ENCODE measurements around the gene CD99L2.

Gene CD99L2

GRCh38 chrX:150907474-150907873 lies 9.0 kb upstream of the CD99L2 start:
- Histone ChIP-seq H3K4me1 (ENCODE audit: insufficient read depth, poor library complexity, severe bottlenecking) (no peaks in the 10 kb centered on the region), H3K9me3 (ENCODE audit: severe bottlenecking) (no peaks in the 10 kb centered on the region), H3K27me3 (ENCODE audit: insufficient read depth, poor library complexity, severe bottlenecking) (no peaks in the 10 kb centered on the region), H3K4me3 (ENCODE audit: severe bottlenecking) (no peak overlapping the region), H3K27ac (ENCODE audit: poor library complexity, severe bottlenecking) (no peak overlapping the region), H3K36me3 (ENCODE audit: low read depth) (no peaks in the 10 kb centered on the region)
- no peak for DNase-seq (ENCODE audit: low spot score)
- no peak for TF ChIP-seq CTCF (IDR thresholded peaks at IDR 0.05; ENCODE audit: poor library complexity, severe bottlenecking)
- ATAC-seq (ENCODE audit: low read depth) = no peak

- ATAC-seq (ENCODE audit: low read depth) (no peak), DNase-seq (ENCODE audit: low spot score) (no peak)
- Histone ChIP-seq H3K9me3 (ENCODE audit: severe bottlenecking) (no peaks in the 10 kb centered on the region), H3K4me3 (ENCODE audit: severe bottlenecking) (no peak overlapping the region), H3K4me1 (ENCODE audit: insufficient read depth, poor library complexity, severe bottlenecking) (no peaks in the 10 kb centered on the region), H3K36me3 (ENCODE audit: low read depth) (no peaks in the 10 kb centered on the region), H3K27ac (ENCODE audit: poor library complexity, severe bottlenecking) (no peak overlapping the region), H3K27me3 (ENCODE audit: insufficient read depth, poor library complexity, severe bottlenecking) (no peaks in the 10 kb centered on the region)
- TF ChIP-seq CTCF (IDR thresholded peaks at IDR 0.05; ENCODE audit: poor library complexity, severe bottlenecking) = no peak
Measured at GRCh38 chrX:150906694-150907093, 8.2 kb upstream of the CD99L2 start.

GRCh38 chrX:150905293-150905692 lies 6.8 kb upstream of the CD99L2 start:
- Histone ChIP-seq H3K4me3 (ENCODE audit: severe bottlenecking) (no peak overlapping the region), H3K27me3 (ENCODE audit: insufficient read depth, poor library complexity, severe bottlenecking) (no peaks in the 10 kb centered on the region), H3K4me1 (ENCODE audit: insufficient read depth, poor library complexity, severe bottlenecking) (no peaks in the 10 kb centered on the region), H3K36me3 (ENCODE audit: low read depth) (no peaks in the 10 kb centered on the region), H3K27ac (ENCODE audit: poor library complexity, severe bottlenecking) (no peak overlapping the region), H3K9me3 (ENCODE audit: severe bottlenecking) (no peaks in the 10 kb centered on the region)
- no peak for DNase-seq (ENCODE audit: low spot score)
- no peak for TF ChIP-seq CTCF (IDR thresholded peaks at IDR 0.05; ENCODE audit: poor library complexity, severe bottlenecking)
- no peak for ATAC-seq (ENCODE audit: low read depth)

- TF ChIP-seq CTCF (IDR thresholded peaks at IDR 0.05; ENCODE audit: poor library complexity, severe bottlenecking) = no peak
- H3K4me3 ChIP-seq (ENCODE audit: severe bottlenecking) = no peak overlapping the region
- no peaks in the 10 kb centered on the region for H3K36me3 ChIP-seq (ENCODE audit: low read depth)
- H3K27ac ChIP-seq (ENCODE audit: poor library complexity, severe bottlenecking) = no peak overlapping the region
- ATAC-seq (ENCODE audit: low read depth) = no peak
- H3K27me3 ChIP-seq (ENCODE audit: insufficient read depth, poor library complexity, severe bottlenecking) = no peaks in the 10 kb centered on the region
- H3K4me1 ChIP-seq (ENCODE audit: insufficient read depth, poor library complexity, severe bottlenecking) = no peaks in the 10 kb centered on the region
- no peak for DNase-seq (ENCODE audit: low spot score)
- no peaks in the 10 kb centered on the region for H3K9me3 ChIP-seq (ENCODE audit: severe bottlenecking)
Measured at GRCh38 chrX:150903110-150903508, 4.6 kb upstream of the CD99L2 start.

GRCh38 chrX:150902434-150903109 lies 4.1 kb upstream of the CD99L2 start:
- Histone ChIP-seq H3K9me3 (ENCODE audit: severe bottlenecking) (no peaks in the 10 kb centered on the region), H3K27ac (ENCODE audit: poor library complexity, severe bottlenecking) (no peak overlapping the region), H3K27me3 (ENCODE audit: insufficient read depth, poor library complexity, severe bottlenecking) (no peaks in the 10 kb centered on the region), H3K4me3 (ENCODE audit: severe bottlenecking) (no peak overlapping the region), H3K36me3 (ENCODE audit: low read depth) (no peaks in the 10 kb centered on the region), H3K4me1 (ENCODE audit: insufficient read depth, poor library complexity, severe bottlenecking) (no peaks in the 10 kb centered on the region)
- ATAC-seq (ENCODE audit: low read depth) (no peak), DNase-seq (ENCODE audit: low spot score) (no peak)
- no peak for TF ChIP-seq CTCF (IDR thresholded peaks at IDR 0.05; ENCODE audit: poor library complexity, severe bottlenecking)
